H1 (cell line): ENCODE results near the gene CELF1. TPM values are rescaled to one million over a fixed set of nuclear protein-coding genes. Genes with fewer than 3 reads are reported as not detected.

Experiments used
- CTCF ChIA-PET: fragments of 300-600 bp; sonication (Branson Sonifier 250); formaldehyde crosslinking; loops from one replicate; lab custom pipeline; 2021; ENCODE audit not compliant: partially characterized antibody; lab: Charles Lee
- POLR2A ChIA-PET: fragments of 300-600 bp; sonication (Branson Sonifier 250); formaldehyde crosslinking; loops from one replicate; lab custom pipeline; 2021; ENCODE audit warnings: inconsistent platforms; ENCODE audit not compliant: partially characterized antibody; lab: Charles Lee
- DNase-seq, 2 experiments: peaks; one replicate each; pipeline versions ENCODE4 v3.0.0 to v3.0.0-alpha.2; 2010 to 2022; ENCODE audit warnings: low spot score in 2 of 2, low read depth in 1 of 2, mixed read lengths in 1 of 2
- FAIRE-seq: peaks from 2 replicates; lab custom pipeline; 2011; peaks lifted over from hg19 to GRCh38; lab: Jason Lieb, UNC
- H2AFZ ChIP-seq: 2 replicates; pipeline ENCODE4 v1.8.1; 2012; ENCODE audit warnings: low read length, inconsistent platforms
- H2AK5ac ChIP-seq: 2 replicates; pipeline ENCODE4 v1.6.1; 2013; ENCODE audit warnings: low read depth, low read length
- H2BK120ac ChIP-seq: replicated peaks from 2 replicates; pipeline ENCODE3; 2013; ENCODE audit warnings: low read depth, low read length, inconsistent platforms
- H2BK12ac ChIP-seq: 2 replicates; pipeline ENCODE4 v1.6.1; 2013; ENCODE audit warnings: low read depth, low read length
- H2BK15ac ChIP-seq: 2 replicates; pipeline ENCODE4 v1.6.1; 2013; ENCODE audit warnings: low read length
- H2BK20ac ChIP-seq: 2 replicates; pipeline ENCODE4 v1.6.1; 2013; ENCODE audit warnings: low read length
- H2BK5ac ChIP-seq: 2 replicates; pipeline ENCODE4 v1.6.1; 2013; ENCODE audit warnings: low read depth, low read length
- H3K14ac ChIP-seq: 2 replicates; pipeline ENCODE4 v1.6.1; 2013; ENCODE audit warnings: inconsistent platforms; ENCODE audit not compliant: insufficient read length
- H3K18ac ChIP-seq: 2 replicates; pipeline ENCODE4 v1.6.1; 2013; ENCODE audit warnings: low read length; ENCODE audit errors: extremely low read depth
- H3K23ac ChIP-seq: 2 replicates; pipeline ENCODE4 v1.6.1; 2013; ENCODE audit warnings: inconsistent platforms; ENCODE audit not compliant: insufficient read length
- H3K23me2 ChIP-seq: 2 replicates; pipeline ENCODE4 v1.6.1; 2013; ENCODE audit warnings: low read depth, low read length
- H3K27ac ChIP-seq: 2 replicates; pipeline ENCODE4 v1.6.1; 2011; ENCODE audit warnings: low read depth, low read length, inconsistent platforms
- H3K27me3 ChIP-seq, 4 experiments: replicated peaks in 1 of 4; 1 replicate in 1 of 4; 2 replicates in 3 of 4; pipeline versions ENCODE4 v1.6.1 to v1.8.1; 2011 to 2013; ENCODE audit warnings: low read length in 3 of 4, mild to moderate bottlenecking in 3 of 4, inconsistent platforms in 2 of 4, mixed read lengths in 2 of 4, moderate library complexity in 1 of 4; ENCODE audit not compliant: control insufficient read depth in 3 of 4, insufficient read depth in 3 of 4; ENCODE audit errors: extremely low read depth in 1 of 4
- H3K36me3 ChIP-seq, 4 experiments: 2 replicates each; pipeline versions ENCODE4 v1.6.1 to v1.8.1; 2011 to 2013; ENCODE audit warnings: mild to moderate bottlenecking in 4 of 4, low read length in 3 of 4, moderate library complexity in 2 of 4, control low read depth in 1 of 4, inconsistent platforms in 1 of 4; ENCODE audit not compliant: insufficient read depth in 4 of 4, control insufficient read depth in 2 of 4
- H3K4ac ChIP-seq: replicated peaks from 2 replicates; pipeline ENCODE3; 2013; ENCODE audit warnings: low read length, low read depth, mixed read lengths, inconsistent platforms; ENCODE audit not compliant: insufficient read length
- H3K4me1 ChIP-seq, 4 experiments: replicated peaks in 1 of 4; 1 replicate in 1 of 4; 2 replicates in 3 of 4; pipeline versions ENCODE4 v1.6.1 to v1.8.1; 2011 to 2013; ENCODE audit warnings: low read length in 3 of 4, inconsistent platforms in 2 of 4, mixed read lengths in 1 of 4; ENCODE audit not compliant: insufficient read depth in 4 of 4, control insufficient read depth in 3 of 4
- H3K4me2 ChIP-seq, 2 experiments: 2 replicates each; pipeline versions ENCODE4 v1.6.1 to v1.8.1; 2011 to 2013; ENCODE audit warnings: low read depth in 2 of 2, low read length in 2 of 2, control low read depth in 1 of 2, inconsistent platforms in 1 of 2, mild to moderate bottlenecking in 1 of 2; ENCODE audit not compliant: insufficient read depth in 1 of 2
- H3K4me3 ChIP-seq, 4 experiments: fragments of 200-600, 300-600 bp in 1 of 4; sonication (generic), shearing (Covaris generic), sonication (Bioruptor Twin) in 1 of 4; 2 replicates each; pipeline versions ENCODE4 v1.5.1 to v1.8.1; 2011 to 2016; ENCODE audit warnings: low read length in 4 of 4, low read depth in 3 of 4, control low read depth in 2 of 4, inconsistent platforms in 2 of 4, mild to moderate bottlenecking in 2 of 4, mixed read lengths in 1 of 4, moderate library complexity in 1 of 4; ENCODE audit not compliant: insufficient read depth in 2 of 4; ENCODE audit errors: extremely low read depth in 1 of 4
- H3K56ac ChIP-seq: replicated peaks from 2 replicates; pipeline ENCODE3; 2013; ENCODE audit warnings: low read depth, mild to moderate bottlenecking, mixed read lengths, low read length, inconsistent platforms; ENCODE audit not compliant: insufficient read length
- H3K79me1 ChIP-seq: 2 replicates; pipeline ENCODE4 v1.6.1; 2013; ENCODE audit warnings: low read depth, low read length, control low read depth
- H3K79me2 ChIP-seq, 2 experiments: 2 replicates each; pipeline versions ENCODE4 v1.6.1 to v1.8.1; 2012 to 2013; ENCODE audit warnings: low read length in 2 of 2, mild to moderate bottlenecking in 2 of 2, inconsistent platforms in 1 of 2; ENCODE audit not compliant: insufficient read depth in 2 of 2, control insufficient read depth in 1 of 2
- H3K9ac ChIP-seq, 4 experiments: replicated peaks in 1 of 4; 1 replicate in 1 of 4; 2 replicates in 3 of 4; pipeline versions ENCODE4 v1.6.1 to v1.8.1; 2011 to 2013; ENCODE audit warnings: low read depth in 3 of 4, low read length in 3 of 4, control low read depth in 2 of 4, mild to moderate bottlenecking in 2 of 4, moderate library complexity in 2 of 4, inconsistent platforms in 1 of 4; ENCODE audit errors: extremely low read depth in 1 of 4
- H3K9me3 ChIP-seq, 2 experiments: 2 replicates each; pipeline versions ENCODE4 v1.6.1 to v1.8.1; 2012 to 2013; ENCODE audit warnings: mild to moderate bottlenecking in 2 of 2, moderate library complexity in 2 of 2, control low read depth in 1 of 2, inconsistent platforms in 1 of 2, low read depth in 1 of 2, low read length in 1 of 2, mixed read lengths in 1 of 2; ENCODE audit not compliant: insufficient read depth in 2 of 2
- H4K20me1 ChIP-seq, 2 experiments: replicated peaks in 1 of 2; 2 replicates each; pipeline versions ENCODE3 to v1.8.1; 2011 to 2013; ENCODE audit warnings: inconsistent platforms in 2 of 2, low read length in 2 of 2, mild to moderate bottlenecking in 1 of 2; ENCODE audit not compliant: insufficient read depth in 2 of 2, control insufficient read depth in 1 of 2
- H4K5ac ChIP-seq: 2 replicates; pipeline ENCODE4 v1.6.1; 2013; ENCODE audit warnings: low read length, low read depth, mixed read lengths, inconsistent platforms; ENCODE audit not compliant: insufficient read length
- H4K8ac ChIP-seq: 2 replicates; pipeline ENCODE4 v1.8.0; 2013; ENCODE audit warnings: mild to moderate bottlenecking, moderate library complexity, low read length, inconsistent platforms; ENCODE audit not compliant: insufficient read depth; ENCODE audit errors: extremely low read depth
- H4K91ac ChIP-seq: replicated peaks from 2 replicates; pipeline ENCODE3; 2013; ENCODE audit warnings: low read length, mixed read lengths, inconsistent platforms; ENCODE audit not compliant: insufficient read length
- CREB1 ChIP-seq: IDR thresholded peaks from 2 replicates; pipeline ENCODE4 v1.6.1; 2012; ENCODE audit warnings: inconsistent platforms
- FOSL1 ChIP-seq: IDR thresholded peaks from 2 replicates; pipeline ENCODE4 v1.6.1; 2011; ENCODE audit warnings: mild to moderate bottlenecking, low read depth, low read length, moderate library complexity; ENCODE audit not compliant: insufficient read depth
- KDM5A ChIP-seq: fragments of 200-600 bp; IDR thresholded peaks from 2 replicates; pipeline ENCODE4 v1.7.1; 2012; ENCODE audit warnings: mild to moderate bottlenecking, low read length, inconsistent platforms, mixed read lengths
- RBBP5 ChIP-seq: IDR thresholded peaks from 2 replicates; pipeline ENCODE4 v1.7.1; 2012; ENCODE audit warnings: low read depth, mild to moderate bottlenecking, inconsistent platforms, low read length, moderate library complexity, borderline replicate concordance
- SIRT6 ChIP-seq: IDR thresholded peaks from one replicate; pipeline ENCODE4 v1.7.1; 2012; ENCODE audit warnings: low read length, inconsistent platforms
- TAF1 ChIP-seq: IDR thresholded peaks from 2 replicates; pipeline ENCODE4 v1.6.1; 2011; ENCODE audit warnings: mild to moderate bottlenecking, low read depth, low read length
- WGBS, 2 experiments: shearing (Covaris generic) in 1 of 2; methylation state at CpG; one replicate each; pipeline versions ENCODE4 v1.1.6 to v1.1.7; 2013 to 2015; ENCODE audit warnings: low lambda C conversion rate in 2 of 2, mixed read lengths in 2 of 2, inconsistent platforms in 1 of 2, low coverage in 1 of 2, missing lambda C conversion rate in 1 of 2; ENCODE audit not compliant: insufficient replicate concordance in 2 of 2, insufficient coverage in 1 of 2, insufficient read length in 1 of 2; ENCODE audit errors: extremely low coverage in 1 of 2, missing lambda C conversion rate in 1 of 2; 5-methylcytosine and 5-hydroxymethylcytosine counted together
- polyA plus RNA-seq, 7 experiments: library from polyadenylated mRNA; depleted of rRNA in 3 of 7; stranded (reverse) in 5 of 7; unstranded in 2 of 7; fragments of >200 nt in 5 of 7; fragments of 200-250 nt in 2 of 7; gene quantifications; 1 replicate in 5 of 7; 2 replicates in 1 of 7; 4 replicates in 1 of 7; pipeline versions ENCODE4 v1.2.1 to v1.2.3, GENCODE V29; 2011 to 2013; ENCODE audit warnings: missing spikeins in 2 of 7, mixed read lengths in 2 of 7
- total RNA-seq: library from RNA; stranded (reverse); fragmentation: NEBNext Ultra II Directional; extraction: Animal tissue kit (Norgen Biotek cat#: 25700); gene quantifications from 2 replicates; pipeline ENCODE4 v1.2.1, GENCODE V29; 2021
- TF ChIP-seq, protein P1 (sequence below): IDR thresholded peaks from 2 replicates; pipeline ENCODE4 v1.6.1; 2012; ENCODE audit warnings: inconsistent platforms
- TF ChIP-seq, protein P2 (sequence below): IDR thresholded peaks from 2 replicates; pipeline ENCODE4 v1.6.1; 2011; ENCODE audit warnings: low read length, improper control_type of control experiment
- TF ChIP-seq, protein P3 (sequence below), 3 experiments: IDR thresholded peaks; 1 replicate in 2 of 3; 2 replicates in 1 of 3; pipeline versions ENCODE4 v1.5.1 to v1.6.1; 2011; ENCODE audit warnings: low read length in 3 of 3, mild to moderate bottlenecking in 3 of 3, inconsistent platforms in 2 of 3, low read depth in 1 of 3, moderate library complexity in 1 of 3; ENCODE audit not compliant: insufficient read depth in 1 of 3; ENCODE audit errors: control extremely low read depth in 1 of 3

CELF1 gene
- total and polyA plus RNA-seq, 2 of the 8 experiments (the other 6 are each of a cell fraction or from before 2014, with no cell fraction given), result 131 to 197 TPM

DNA sequence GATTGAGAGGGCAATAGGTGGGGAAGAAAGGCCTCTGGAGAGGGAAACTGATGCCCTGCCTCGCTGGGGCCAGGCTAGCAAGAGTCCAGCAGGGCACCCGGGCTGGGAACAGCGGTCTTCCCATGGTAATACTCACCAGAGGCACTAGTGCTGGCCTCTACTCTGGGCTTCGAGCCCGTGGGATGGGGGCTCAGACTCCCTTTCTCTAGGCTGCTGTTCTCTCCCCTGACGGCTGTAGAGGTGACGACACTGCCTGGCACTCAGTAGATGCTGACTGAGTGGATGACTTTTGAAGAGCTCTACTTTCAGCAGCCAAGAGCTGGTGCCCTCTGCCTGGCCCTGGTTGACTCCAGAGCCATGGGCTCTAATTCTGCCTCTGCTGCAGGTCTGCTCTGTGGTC lies 42.1 kb upstream of the CELF1 start:
- Histone ChIP-seq H3K14ac (no peak overlapping the region), H2AK5ac (no peak overlapping the region), H3K36me3 (no peaks in the 10 kb centered on the region), H3K9ac (no peak overlapping the region), H2BK5ac (no peak overlapping the region), H4K91ac (no peak overlapping the region), H3K79me2 (no peaks in the 10 kb centered on the region), H3K4me2 (peak overlapping the region; percentile 66 to 69; a peak in 3 of 4 replicates), H4K5ac (no peak overlapping the region), H4K20me1 (no peaks in the 10 kb centered on the region), H3K4me1 (peaks cover 3 to 8% (median 4%) of the 10 kb centered on the region in 4 experiments; a peak in 6 of 7 replicates), H3K23ac (no peak overlapping the region), H2BK120ac (no peak overlapping the region), H3K56ac (no peak overlapping the region), H3K27ac (no peak overlapping the region), H2BK15ac (no peak overlapping the region), H3K4ac (no peak overlapping the region), H4K8ac (no peak overlapping the region), H3K9me3 (no peaks in the 10 kb centered on the region), H3K4me3 (peak overlapping the region in 1 of 4 experiments; percentile 94; a peak in 1 of 8 replicates), H3K27me3 (peaks cover 0 to 32% (median 26%) of the 10 kb centered on the region in 4 experiments; a peak in 6 of 7 replicates), H2BK20ac (no peak overlapping the region), H3K18ac (no peak overlapping the region), H3K23me2 (peaks cover 2% of the 10 kb centered on the region; the same call in 1 of the 2 replicates), H2BK12ac (no peak overlapping the region), H2AFZ (peak overlapping the region; percentile 72; the same call in 1 of the 2 replicates), H3K79me1 (no peaks in the 10 kb centered on the region)
- WGBS, 2 experiments, result 76% methylated on average over 7 of the region's 7 CpGs; no CpG with 5 or more reads in 1 of the 2 experiments
- no peak for FAIRE-seq
- DNase-seq, result no peak
- POLR2A ChIA-PET, result interaction anchor here (0.8 to 5.1 kb wide), 12 partner anchors 9 to 187 kb away, joined by 3 to 42 read pairs (median 4); partner anchors contain the start of genes FAM180B, KBTBD4, NDUFS3 and PTPMT1
- CTCF ChIA-PET, result interaction anchor here (0.6 to 2.6 kb wide), 6 partner anchors 9 to 29 kb away, joined by 3 to 9 read pairs (median 6); partner anchors contain the start of gene FAM180B
- no peak for TF ChIP-seq CREB1
- no peak for TF ChIP-seq FOSL1
- no peak for TF ChIP-seq RBBP5
- TF ChIP-seq, protein P1, sequence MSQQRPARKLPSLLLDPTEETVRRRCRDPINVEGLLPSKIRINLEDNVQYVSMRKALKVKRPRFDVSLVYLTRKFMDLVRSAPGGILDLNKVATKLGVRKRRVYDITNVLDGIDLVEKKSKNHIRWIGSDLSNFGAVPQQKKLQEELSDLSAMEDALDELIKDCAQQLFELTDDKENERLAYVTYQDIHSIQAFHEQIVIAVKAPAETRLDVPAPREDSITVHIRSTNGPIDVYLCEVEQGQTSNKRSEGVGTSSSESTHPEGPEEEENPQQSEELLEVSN, result no peak
- TF ChIP-seq TAF1, result no peak
- no peak for TF ChIP-seq KDM5A
- TF ChIP-seq, protein P2, sequence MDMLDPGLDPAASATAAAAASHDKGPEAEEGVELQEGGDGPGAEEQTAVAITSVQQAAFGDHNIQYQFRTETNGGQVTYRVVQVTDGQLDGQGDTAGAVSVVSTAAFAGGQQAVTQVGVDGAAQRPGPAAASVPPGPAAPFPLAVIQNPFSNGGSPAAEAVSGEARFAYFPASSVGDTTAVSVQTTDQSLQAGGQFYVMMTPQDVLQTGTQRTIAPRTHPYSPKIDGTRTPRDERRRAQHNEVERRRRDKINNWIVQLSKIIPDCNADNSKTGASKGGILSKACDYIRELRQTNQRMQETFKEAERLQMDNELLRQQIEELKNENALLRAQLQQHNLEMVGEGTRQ, result no peak
- TF ChIP-seq, protein P3, sequence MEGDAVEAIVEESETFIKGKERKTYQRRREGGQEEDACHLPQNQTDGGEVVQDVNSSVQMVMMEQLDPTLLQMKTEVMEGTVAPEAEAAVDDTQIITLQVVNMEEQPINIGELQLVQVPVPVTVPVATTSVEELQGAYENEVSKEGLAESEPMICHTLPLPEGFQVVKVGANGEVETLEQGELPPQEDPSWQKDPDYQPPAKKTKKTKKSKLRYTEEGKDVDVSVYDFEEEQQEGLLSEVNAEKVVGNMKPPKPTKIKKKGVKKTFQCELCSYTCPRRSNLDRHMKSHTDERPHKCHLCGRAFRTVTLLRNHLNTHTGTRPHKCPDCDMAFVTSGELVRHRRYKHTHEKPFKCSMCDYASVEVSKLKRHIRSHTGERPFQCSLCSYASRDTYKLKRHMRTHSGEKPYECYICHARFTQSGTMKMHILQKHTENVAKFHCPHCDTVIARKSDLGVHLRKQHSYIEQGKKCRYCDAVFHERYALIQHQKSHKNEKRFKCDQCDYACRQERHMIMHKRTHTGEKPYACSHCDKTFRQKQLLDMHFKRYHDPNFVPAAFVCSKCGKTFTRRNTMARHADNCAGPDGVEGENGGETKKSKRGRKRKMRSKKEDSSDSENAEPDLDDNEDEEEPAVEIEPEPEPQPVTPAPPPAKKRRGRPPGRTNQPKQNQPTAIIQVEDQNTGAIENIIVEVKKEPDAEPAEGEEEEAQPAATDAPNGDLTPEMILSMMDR (IDR thresholded peaks at IDR 0.05; ENCODE audit: control extremely low read depth in 1 of 3, insufficient read depth in 1 of 3, low read depth in 1 of 3, low read length in 3 of 3), result no peak
- no peak for TF ChIP-seq SIRT6
